Upper lobe of left lung (tissue), 6 donors: ENCODE measurements around the gene TERT. TPM values are rescaled to one million over a fixed set of nuclear protein-coding genes. Genes with fewer than 3 reads are reported as not detected.
"Not testable (repeated sequence)": the region's sequence is repeated elsewhere in the genome, so short reads cannot be mapped to it uniquely, and the experiment has no call there.

ENCODE experiments used
- ATAC-seq, 2 donors: fragments of 200-7000 bp; cut with Tn5 transposase; one replicate each; pipeline ENCODE4 v1.9.1; 2022; ENCODE audit warnings: mild to moderate bottlenecking in 2 of 2, moderate library complexity in 2 of 2; ENCODE audit not compliant: low FRiP score in 2 of 2
- DNase-seq, 2 donors: peaks; one replicate each; pipeline ENCODE4 v3.0.0-alpha.2; 2019 to 2020
- H3K27ac ChIP-seq, 4 donors: fragments of 200-600 bp; sonication (generic); one replicate each; pipeline ENCODE4 v1.5.1; 2016 to 2019
- H3K27me3 ChIP-seq, 4 donors: fragments of 200-600 bp; sonication (generic); one replicate each; pipeline ENCODE4 v1.5.1; 2017 to 2019
- H3K36me3 ChIP-seq, 4 donors: fragments of 200-600 bp; sonication (generic); one replicate each; pipeline ENCODE4 v1.5.1; 2016 to 2019
- H3K4me1 ChIP-seq, 4 donors: fragments of 200-600 bp; sonication (generic); one replicate each; pipeline ENCODE4 v1.5.1; 2018 to 2019
- H3K4me3 ChIP-seq, 4 donors: fragments of 200-600 bp; sonication (generic); one replicate each; pipeline ENCODE4 v1.5.1; 2017 to 2019; ENCODE audit warnings: mild to moderate bottlenecking in 2 of 4, moderate library complexity in 1 of 4
- H3K9me3 ChIP-seq, 4 donors: fragments of 200-600 bp; sonication (generic); one replicate each; pipeline ENCODE4 v1.5.1; 2018 to 2019
- EP300 ChIP-seq, 4 donors: sonication (generic); formaldehyde crosslinking; IDR thresholded peaks; one replicate each; pipeline ENCODE4 v1.5.1; 2017; ENCODE audit warnings: antibody characterized with exemption in 4 of 4, control low read depth in 2 of 4
- POLR2A ChIP-seq, 4 donors: fragments of 450-650 bp; IDR thresholded peaks; one replicate each; pipeline ENCODE4 v1.5.1; 2016 to 2017; ENCODE audit warnings: antibody characterized with exemption in 4 of 4, mild to moderate bottlenecking in 2 of 4
- POLR2AphosphoS5 ChIP-seq, 2 donors: sonication (generic); formaldehyde crosslinking; IDR thresholded peaks; one replicate each; pipeline ENCODE4 v1.5.1; 2017; ENCODE audit warnings: antibody characterized with exemption in 2 of 2
- WGBS, 2 donors: methylation state at CpG; one replicate each; pipeline ENCODE4 v1.1.5; 2017 to 2018; 5-methylcytosine and 5-hydroxymethylcytosine counted together
- total RNA-seq, 6 donors: library from RNA; depleted of rRNA in 4 of 6; stranded (reverse); fragments of >200 nt in 4 of 6; gene quantifications; one replicate each; pipeline versions ENCODE4 v1.1.0 to v1.2.1, GENCODE V29; 2016 to 2021
- TF ChIP-seq, protein P1 (sequence below), 6 experiments: fragments of 450-650 bp in 4 of 6; fragments of 200-600 bp in 2 of 6; sonication (generic) in 2 of 6; IDR thresholded peaks; one replicate each; pipeline ENCODE4 v1.5.1; 2016 to 2019; ENCODE audit warnings: antibody characterized with exemption in 6 of 6
- donor health status: DM: no; HTN: no; CAD: no; lungs with moderate emphysema.
- donor health status: DM: no; HTN: yes; CAD: no; lungs with severe emphysema.

TERT gene
- total RNA-seq, 6 donors from 2014 or later: 0.06 to 0.07 TPM; not detected in 4

DNA sequence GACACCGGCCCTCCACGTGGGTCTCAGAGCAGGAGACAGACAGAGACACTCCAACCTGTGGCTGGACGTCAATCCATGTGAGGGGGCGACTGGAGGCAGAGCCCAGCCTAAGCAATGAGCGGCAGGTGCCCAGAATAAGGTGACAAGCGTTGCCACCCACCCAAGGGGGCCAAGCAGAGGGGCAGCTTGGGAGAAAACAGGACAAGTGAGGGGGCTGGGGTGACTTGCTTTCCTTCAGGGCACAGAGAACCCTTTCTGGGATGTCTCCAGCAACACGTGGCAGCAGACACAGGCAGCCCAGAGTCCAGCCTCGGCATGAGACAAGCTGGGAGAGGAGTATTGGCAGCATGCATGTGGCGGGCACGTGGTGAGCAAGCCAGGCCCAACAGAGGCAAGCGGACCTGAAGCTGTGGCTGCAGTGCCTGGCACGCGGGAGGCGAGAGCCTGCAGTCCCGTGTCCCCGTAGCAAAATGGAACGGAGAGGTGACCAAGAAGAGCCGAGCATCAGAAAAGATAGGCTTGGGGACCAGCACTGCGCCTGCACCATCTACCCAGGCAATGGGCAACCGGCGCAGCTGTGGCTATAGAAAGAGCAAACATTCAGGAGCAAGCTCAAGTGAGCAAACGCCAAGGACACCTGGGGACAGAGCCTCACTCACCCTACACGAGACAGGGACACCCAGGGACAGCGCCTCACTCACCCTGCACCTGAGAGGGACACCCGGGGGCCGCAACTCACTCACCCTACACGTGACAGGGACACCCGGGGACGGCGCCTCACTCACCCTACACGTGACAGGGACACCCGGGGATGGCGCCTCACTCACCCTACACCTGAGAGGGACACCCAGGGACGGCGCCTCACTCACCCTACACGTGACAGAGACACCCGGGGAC is 6.2 kb downstream of the TERT start:
- TF ChIP-seq, protein P1, sequence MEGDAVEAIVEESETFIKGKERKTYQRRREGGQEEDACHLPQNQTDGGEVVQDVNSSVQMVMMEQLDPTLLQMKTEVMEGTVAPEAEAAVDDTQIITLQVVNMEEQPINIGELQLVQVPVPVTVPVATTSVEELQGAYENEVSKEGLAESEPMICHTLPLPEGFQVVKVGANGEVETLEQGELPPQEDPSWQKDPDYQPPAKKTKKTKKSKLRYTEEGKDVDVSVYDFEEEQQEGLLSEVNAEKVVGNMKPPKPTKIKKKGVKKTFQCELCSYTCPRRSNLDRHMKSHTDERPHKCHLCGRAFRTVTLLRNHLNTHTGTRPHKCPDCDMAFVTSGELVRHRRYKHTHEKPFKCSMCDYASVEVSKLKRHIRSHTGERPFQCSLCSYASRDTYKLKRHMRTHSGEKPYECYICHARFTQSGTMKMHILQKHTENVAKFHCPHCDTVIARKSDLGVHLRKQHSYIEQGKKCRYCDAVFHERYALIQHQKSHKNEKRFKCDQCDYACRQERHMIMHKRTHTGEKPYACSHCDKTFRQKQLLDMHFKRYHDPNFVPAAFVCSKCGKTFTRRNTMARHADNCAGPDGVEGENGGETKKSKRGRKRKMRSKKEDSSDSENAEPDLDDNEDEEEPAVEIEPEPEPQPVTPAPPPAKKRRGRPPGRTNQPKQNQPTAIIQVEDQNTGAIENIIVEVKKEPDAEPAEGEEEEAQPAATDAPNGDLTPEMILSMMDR (IDR thresholded peaks at IDR 0.05): no peak
- TF ChIP-seq EP300 (IDR thresholded peaks at IDR 0.05): no peak
- no peak for TF ChIP-seq POLR2A (IDR thresholded peaks at IDR 0.05)
- no peak for TF ChIP-seq POLR2AphosphoS5 (IDR thresholded peaks at IDR 0.05)
- H3K9me3 ChIP-seq: no peaks in the 10 kb centered on the region
- DNase-seq (peak in 1 of 2 donors; percentile 63), ATAC-seq (no peak)
- H3K36me3 ChIP-seq: no peaks in the 10 kb centered on the region
- H3K27ac ChIP-seq: no peak overlapping the region
- H3K4me3 ChIP-seq: no peak overlapping the region
- H3K27me3 ChIP-seq: peaks cover 0 to 9% (median 0%) of the 10 kb centered on the region in 4 donors
- 92 to 93% methylated on average over 14 to 27 of the region's 37 CpGs for WGBS, 2 donors
- no peaks in the 10 kb centered on the region for H3K4me1 ChIP-seq

DNA sequence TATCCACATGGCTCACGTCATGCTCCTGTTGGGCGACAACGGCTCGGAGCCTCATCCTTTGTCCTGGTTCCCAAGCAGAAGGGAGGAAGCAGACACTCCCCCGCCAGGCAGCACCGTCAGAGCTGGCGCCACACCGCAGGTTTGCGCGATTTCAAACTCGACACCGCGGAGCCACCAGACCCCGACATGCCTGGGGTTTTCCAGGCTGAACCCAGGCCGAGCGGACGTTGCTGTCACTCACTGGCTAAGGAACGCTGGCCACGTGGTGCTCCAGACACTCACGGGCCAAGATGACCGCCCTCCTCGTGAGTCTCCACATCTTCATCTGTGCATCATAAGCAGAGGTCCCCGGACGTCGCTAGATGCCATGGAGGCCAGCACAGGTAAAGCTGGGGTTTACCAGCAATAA is 9.0 kb downstream of the TERT start:
- peak in 1 of 2 donors; percentile 60 for DNase-seq

DNA sequence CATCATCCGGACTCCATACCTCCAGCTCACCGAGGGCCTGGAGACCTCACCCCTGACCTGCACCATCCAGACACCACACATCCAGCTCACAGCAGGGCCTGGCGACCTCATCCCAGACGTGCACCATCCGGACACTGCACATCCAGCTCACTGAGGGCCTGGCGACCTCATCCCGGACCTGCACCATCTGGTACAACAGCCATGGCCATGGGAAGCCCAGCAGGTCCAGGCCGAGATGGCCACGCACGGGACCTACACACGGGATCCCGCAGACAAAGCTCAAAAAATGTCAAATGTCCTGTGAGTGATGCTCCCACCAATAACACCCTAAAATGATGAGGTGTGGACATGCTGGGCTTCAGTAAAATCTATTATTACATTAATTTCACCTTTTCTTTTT is 9.7 kb downstream of the TERT start:
- Histone ChIP-seq H3K4me3 (no peak overlapping the region), H3K36me3 (no peaks in the 10 kb centered on the region), H3K27ac (no peak overlapping the region), H3K4me1 (no peaks in the 10 kb centered on the region), H3K9me3 (no peaks in the 10 kb centered on the region), H3K27me3 (no peaks in the 10 kb centered on the region)
- DNase-seq (peak in 1 of 2 donors; percentile 39), ATAC-seq (no peak)
- WGBS, 2 donors: 87 to 90% methylated on average over 8 to 12 of the region's 12 CpGs
- no peak for TF ChIP-seq POLR2AphosphoS5 (IDR thresholded peaks at IDR 0.05)
- TF ChIP-seq, protein P1 (IDR thresholded peaks at IDR 0.05): no peak
- TF ChIP-seq POLR2A (IDR thresholded peaks at IDR 0.05): no peak
- no peak for TF ChIP-seq EP300 (IDR thresholded peaks at IDR 0.05)

More for the DNA sequence above, 9.0 kb downstream of the TERT start:
- 92 to 94% methylated on average over 25 of the region's 25 CpGs for WGBS, 2 donors
- no peak for TF ChIP-seq EP300 (IDR thresholded peaks at IDR 0.05)
- H3K27ac ChIP-seq: no peak overlapping the region
- H3K9me3 ChIP-seq: no peaks in the 10 kb centered on the region
- H3K4me1 ChIP-seq: no peaks in the 10 kb centered on the region
- H3K27me3 ChIP-seq: no peaks in the 10 kb centered on the region
- H3K36me3 ChIP-seq: no peaks in the 10 kb centered on the region
- no peak overlapping the region for H3K4me3 ChIP-seq
- no peak for ATAC-seq

DNA sequence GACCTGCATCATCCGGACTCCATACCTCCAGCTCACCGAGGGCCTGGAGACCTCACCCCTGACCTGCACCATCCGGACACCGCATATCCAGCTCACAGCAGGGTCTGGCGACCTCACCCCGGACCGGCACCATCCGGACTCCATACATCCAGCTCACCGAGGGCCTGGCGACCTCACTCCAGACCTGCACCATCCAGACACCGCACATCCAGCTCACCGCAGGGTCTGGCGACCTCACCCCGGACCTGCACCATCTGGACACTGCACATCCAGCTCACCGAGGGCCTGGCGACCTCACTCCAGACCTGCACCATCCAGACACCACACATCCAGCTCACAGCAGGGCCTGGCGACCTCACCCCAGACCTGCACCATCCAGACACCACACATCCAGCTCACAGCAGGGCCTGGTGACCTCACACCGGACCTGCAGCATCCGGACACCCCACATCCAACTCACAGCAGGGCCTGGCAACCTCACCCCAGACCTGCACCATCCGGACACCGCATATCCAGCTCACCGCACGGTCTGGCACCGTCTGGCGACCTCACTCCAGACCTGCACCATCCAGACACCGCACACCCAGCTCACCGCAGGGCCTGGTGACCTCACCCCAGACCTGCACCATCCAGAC is 10.4 kb downstream of the TERT start:
- ATAC-seq, H3K4me1 ChIP-seq, H3K9me3 ChIP-seq, H3K36me3 ChIP-seq, H3K27ac ChIP-seq, H3K4me3 ChIP-seq, H3K27me3 ChIP-seq: not testable (repeated sequence)
- DNase-seq: peak in 1 of 2 donors; percentile 66
- 85 to 87% methylated on average over 27 of the region's 27 CpGs for WGBS, 2 donors

DNA sequence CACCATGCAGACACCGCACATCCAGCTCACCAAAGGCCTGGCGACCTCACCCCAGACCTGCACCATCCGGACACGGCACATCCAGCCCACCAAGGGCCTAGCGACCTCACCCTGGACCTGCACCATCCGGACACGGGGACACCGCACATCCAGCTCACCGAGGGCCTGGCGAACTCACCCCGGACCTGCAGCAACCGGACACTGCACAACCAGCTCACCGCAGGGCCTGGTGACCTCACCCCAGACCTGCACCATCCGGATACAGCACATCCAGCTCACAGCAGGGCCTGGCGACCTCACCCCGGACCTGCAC is 11.2 kb downstream of the TERT start:
- not testable (repeated sequence) for H3K9me3 ChIP-seq, H3K36me3 ChIP-seq, ATAC-seq, H3K4me3 ChIP-seq, DNase-seq, H3K4me1 ChIP-seq, H3K27ac ChIP-seq, H3K27me3 ChIP-seq
- WGBS, 2 donors: 89 to 95% methylated on average over 9 of the region's 16 CpGs

DNA sequence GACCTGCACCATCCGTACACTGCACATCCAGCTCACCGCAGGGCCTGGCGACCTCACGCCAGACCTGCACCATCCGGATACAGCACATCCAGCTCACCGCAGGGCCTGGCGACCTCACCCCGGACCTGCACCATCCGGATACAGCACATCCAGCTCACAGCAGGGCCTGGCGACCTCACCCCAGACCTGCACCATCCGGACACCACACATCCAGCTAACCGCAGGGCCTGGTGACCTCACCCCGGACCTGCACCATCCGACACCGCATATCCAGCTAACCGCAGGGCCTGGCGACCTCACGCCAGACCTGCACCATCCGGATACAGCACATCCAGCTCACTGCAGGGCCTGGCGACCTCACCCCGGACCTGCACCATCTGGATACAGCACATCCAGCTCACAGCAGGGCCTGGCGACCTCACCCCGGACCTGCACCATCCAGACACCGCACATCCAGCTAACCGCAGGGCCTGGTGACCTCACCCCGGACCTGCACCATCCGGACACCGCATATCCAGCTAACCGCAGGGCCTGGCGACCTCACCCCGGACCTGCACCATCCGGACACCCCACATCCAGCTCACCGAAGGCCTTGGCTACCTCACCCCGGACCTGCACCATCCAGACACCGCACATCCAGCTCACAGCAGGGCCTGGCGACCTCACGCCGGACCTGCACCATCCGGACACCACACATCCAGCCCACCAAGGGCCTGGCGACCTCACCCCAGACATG is 11.7 kb downstream of the TERT start:
- H3K4me3 ChIP-seq, H3K27ac ChIP-seq, H3K27me3 ChIP-seq, H3K9me3 ChIP-seq, H3K36me3 ChIP-seq, H3K4me1 ChIP-seq, ATAC-seq: not testable (repeated sequence)
- peak in 1 of 2 donors; percentile 72 for DNase-seq
- 88 to 92% methylated on average over 24 to 34 of the region's 40 CpGs for WGBS, 2 donors
